Coronary artery (tissue), 2 donors: Measurements from ENCODE around the gene PHLDA2.

ENCODE experiments used
- DNase-seq: peaks from one replicate; pipeline ENCODE4 v3.0.0-alpha.2; 2017; ENCODE audit warnings: low spot score
- H3K27ac ChIP-seq, 2 donors: fragments of 200-600 bp; sonication (generic); one replicate each; pipeline ENCODE4 v1.5.1; 2016 to 2019
- H3K4me3 ChIP-seq: fragments of 200-600 bp; sonication (generic); 2 replicates; pipeline ENCODE4 v1.5.1; 2016; ENCODE audit warnings: mild to moderate bottlenecking, moderate library complexity
- CTCF ChIP-seq: fragments of 200-600 bp; sonication (generic); IDR thresholded peaks from one replicate; pipeline ENCODE4 v1.5.1; 2019; ENCODE audit warnings: antibody characterized with exemption

Gene PHLDA2

GRCh38 chr11:2931771-2932738 lies 2.8 kb upstream of the PHLDA2 start:
- no peak for DNase-seq
- H3K4me3 ChIP-seq, result no peak overlapping the region
- no peak for TF ChIP-seq CTCF
- H3K27ac ChIP-seq, result peak overlapping the region; percentile 26 to 57

GRCh38 chr11:2931420-2931746 lies 2.2 kb upstream of the PHLDA2 start:
- Histone ChIP-seq H3K27ac (no peak overlapping the region), H3K4me3 (no peak overlapping the region)
- no peak for DNase-seq
- TF ChIP-seq CTCF, result no peak

GRCh38 chr11:2930704-2931419 lies 1.6 kb upstream of the PHLDA2 start:
- no peak for DNase-seq
- peak overlapping the region; percentile 50 to 78 for H3K27ac ChIP-seq
- peak overlapping the region; percentile 83 for H3K4me3 ChIP-seq
- TF ChIP-seq CTCF, result peak; percentile 32

GRCh38 chr11:2929950-2930703 lies 907 bp upstream of the PHLDA2 start:
- DNase-seq, result no peak
- TF ChIP-seq CTCF, result no peak
- Histone ChIP-seq H3K27ac (peak overlapping the region; percentile 50 to 78), H3K4me3 (peak overlapping the region; percentile 83)

- Histone ChIP-seq H3K4me3 (peak overlapping the region; percentile 83), H3K27ac (peak overlapping the region; percentile 50 to 78)
- no peak for TF ChIP-seq CTCF
- DNase-seq, result no peak
Measured at GRCh38 chr11:2929531-2929949, 320 bp upstream of the PHLDA2 start.

- Histone ChIP-seq H3K27ac (peak overlapping the region in 1 of 2 donors; percentile 78), H3K4me3 (peak overlapping the region; percentile 83)
- DNase-seq, result no peak
- no peak for TF ChIP-seq CTCF
Measured at GRCh38 chr11:2927851-2928604, 1.2 kb downstream of the PHLDA2 start.
